ENCODE measurements around the gene TMEM151B.

The TMEM151B gene

DNA sequence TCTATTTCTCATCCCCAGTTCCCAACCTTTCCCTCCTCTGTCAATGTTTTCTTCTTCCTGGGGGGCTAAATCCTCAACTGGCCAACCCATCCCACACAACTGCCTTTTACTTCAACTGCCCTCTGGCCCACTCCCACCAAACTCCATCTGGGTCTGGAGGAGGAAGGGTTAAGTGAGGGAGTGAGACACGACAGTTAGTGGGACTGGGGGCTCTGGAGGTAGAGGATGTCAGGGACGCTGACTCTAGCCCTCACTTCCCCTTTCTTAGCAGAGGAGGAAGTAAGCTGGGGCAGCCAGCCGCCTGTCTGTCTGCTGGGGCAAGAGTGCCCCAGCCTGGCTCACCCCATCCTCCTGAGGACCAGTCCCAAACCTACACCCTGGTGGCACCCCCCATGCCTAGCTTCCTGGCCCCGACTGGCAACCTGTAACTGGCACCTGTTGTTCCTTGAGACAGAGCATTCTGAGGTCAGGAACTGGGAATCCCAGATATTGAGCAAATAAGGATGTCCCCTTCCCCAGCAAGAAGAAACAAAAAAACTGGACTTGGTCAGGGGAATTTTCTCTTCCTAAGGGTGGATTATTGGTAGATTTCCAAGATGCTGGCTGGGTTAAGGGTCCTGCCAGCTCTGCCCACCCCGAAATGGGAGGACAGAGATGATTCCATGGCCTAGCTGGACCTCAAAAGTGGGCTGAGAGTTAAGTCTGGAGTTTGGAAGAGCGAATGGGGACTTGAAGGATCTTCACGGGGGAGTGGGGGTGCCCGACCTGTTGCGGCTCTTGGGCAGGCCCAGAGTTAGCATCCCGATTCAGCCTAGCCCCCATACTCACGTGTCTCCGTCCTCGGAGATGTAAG, 5.9 kb upstream of the TMEM151B start:
- DNase-seq (ENCODE audit: low read depth) = no peak

DNA sequence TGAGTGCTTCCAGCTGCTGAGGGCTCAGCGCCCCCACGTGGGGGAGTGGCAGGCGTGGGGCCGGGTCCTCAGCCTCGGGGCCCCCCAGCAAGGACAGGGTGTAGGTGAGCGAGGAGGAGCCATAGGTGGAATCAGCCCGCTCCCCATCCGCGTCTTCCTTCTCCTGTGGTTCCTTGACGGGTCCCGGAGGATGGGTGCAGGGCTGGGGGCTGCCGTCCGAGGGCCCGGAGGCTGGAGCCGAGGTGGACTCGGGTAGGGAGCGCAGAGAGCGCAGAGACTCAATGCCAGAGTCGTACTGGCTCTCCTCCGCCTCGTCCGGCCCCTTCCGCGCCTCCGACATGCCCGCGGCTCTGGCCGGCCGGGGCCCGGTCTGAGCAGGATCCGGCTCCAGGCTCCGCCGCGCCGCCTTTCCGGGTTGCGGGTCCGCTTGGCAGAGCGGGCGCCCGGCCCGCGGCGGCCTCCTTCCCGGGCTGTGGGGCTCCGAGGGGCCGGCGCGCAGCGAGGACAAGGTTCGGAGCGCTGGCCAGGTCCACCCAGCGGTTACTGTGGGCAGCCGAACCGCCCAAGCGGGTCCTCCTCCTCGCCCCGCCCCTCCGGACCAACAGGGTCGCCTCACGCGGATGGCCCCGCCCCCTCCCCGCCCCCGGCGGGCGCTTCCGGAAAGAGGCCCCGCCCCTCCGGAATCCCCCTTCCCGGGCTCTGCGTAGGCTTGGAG, 5.1 kb upstream of the TMEM151B start, which contains the start of gene NFKBIE:
Gene NFKBIE, minus strand, starts transcription at position 545 of the 715 bp plus-strand sequence. Its CDS starts 205 bp downstream, at position 340.
- peak; percentile 93 for DNase-seq (ENCODE audit: low read depth)

DNA sequence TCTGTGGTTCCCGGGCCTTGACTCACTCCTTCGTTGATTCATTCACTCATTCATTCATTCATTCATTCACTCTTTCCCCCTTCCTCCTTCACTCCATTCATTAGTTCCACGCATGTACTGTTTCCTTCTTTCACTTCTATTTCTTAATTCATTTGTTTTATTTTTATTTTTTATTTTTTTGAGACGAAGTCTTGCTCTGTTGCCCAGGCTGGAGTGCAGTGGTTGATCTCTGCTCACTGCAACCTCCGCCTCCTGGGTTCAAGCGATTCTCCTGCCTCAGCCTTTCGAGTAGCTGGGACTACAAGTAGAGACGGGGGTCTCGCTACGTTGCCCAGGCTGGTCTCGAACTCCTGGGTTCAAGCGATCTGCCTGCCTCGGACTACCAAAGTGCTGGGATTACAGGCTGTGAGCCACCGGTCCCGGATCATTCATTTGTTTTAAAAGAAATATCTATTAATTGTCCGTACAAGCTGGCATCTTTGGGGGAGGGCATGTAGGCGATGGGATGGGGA, 4.5 kb upstream of the TMEM151B start:
- DNase-seq (ENCODE audit: low read depth) = no peak

DNA sequence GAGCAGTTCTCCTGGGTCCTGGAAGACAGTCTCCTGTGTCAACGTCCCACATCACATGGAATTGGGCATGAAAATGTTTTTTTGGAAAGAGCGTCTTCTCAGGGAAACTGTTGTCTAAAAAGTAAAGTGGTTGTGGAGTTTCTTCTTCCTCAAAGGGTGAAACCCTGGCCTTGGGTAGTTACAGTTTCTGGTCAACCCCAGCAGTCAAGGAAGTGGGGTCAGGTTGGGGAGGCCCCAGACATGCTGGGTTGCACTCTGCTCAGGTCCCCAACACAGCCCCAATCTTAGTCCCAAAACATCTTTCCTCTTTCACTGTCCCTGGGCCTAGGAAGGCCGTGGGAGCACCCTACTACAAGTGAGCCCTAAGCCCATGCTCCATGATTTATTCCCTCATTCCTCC, 3.9 kb upstream of the TMEM151B start:
- DNase-seq (ENCODE audit: low read depth) = no peak

DNA sequence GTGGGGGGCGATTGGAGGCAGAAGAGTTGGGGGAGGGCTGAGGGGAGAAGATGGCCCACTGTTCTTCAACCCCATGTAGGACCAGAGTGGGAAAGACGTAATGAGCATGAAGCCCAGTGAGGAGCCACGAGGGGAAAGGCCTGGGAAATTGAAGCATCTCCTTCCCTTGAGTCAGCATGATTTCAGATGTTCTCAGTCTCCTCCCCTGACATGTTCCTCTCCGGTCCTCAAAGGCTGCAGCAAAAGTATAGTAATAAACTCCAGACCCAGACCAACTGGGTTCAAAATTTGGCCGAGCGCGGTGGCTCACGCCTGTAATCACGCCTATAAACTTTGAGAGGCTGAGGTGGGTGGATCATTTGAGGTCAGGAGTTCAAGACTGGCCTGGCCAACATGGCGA, 3.0 kb upstream of the TMEM151B start:
- no peak for DNase-seq (ENCODE audit: low read depth)

DNA sequence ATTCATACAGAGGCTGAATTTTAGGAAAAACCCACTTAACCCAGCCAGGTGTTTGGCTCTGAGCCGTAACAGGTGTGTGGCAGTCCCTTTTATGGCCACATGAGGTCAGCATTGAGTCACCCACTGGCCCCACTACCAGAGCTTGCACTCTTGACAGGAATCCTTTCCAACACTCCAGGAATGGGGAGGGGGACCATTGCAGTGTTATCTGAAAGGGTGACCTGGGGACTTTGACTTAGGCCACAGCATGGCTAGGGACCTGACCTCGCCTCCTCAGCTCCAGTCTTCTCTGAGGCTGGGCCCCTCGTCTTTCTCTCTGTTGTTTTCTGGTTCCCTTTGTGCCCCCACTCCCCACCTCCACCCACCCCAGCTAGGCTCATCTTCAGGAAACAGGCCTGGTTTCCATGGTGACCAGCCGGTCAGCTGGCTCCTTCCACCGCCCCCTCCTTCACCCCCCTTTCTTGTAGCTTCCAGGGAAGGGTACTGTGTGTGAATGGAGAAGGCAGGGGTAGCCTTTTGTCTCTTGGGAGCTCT, 2.1 kb upstream of the TMEM151B start:
- no peak for DNase-seq (ENCODE audit: low read depth)

DNA sequence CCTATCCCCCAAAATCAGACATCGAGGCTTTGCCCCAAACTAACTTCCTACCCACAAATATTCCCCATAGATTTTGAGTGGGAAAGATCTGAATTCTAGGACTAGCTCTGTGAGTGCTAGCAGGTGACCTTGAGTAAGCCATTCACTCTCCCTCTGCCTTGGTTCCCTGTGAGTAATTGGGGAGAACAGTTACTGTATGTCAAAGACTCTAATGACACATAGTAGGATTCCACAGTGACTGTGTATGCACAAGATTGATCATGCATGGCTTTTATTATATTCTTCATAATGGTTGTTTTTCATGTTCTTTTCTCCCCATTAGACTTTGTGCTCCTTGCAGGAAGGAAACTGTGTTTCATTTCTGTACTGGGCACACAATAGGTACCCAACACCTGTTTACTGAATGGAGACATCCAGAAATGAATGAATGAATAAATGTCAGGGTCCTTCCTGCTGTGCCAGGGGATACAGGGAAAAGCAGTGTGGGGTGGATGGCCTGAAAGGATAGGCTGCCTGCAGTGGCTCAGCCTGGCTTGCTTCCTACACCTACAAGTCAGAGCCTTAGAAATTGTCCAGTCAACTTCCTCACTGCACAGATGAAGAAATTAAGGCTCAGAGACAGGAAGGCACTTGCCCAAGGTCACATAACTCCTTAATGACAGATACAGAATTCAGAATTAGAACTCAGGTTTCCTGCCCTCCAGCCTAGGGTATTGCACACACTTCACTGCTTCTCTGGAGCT, 901 bp upstream of the TMEM151B start:
- no peak for DNase-seq (ENCODE audit: low read depth)

DNA sequence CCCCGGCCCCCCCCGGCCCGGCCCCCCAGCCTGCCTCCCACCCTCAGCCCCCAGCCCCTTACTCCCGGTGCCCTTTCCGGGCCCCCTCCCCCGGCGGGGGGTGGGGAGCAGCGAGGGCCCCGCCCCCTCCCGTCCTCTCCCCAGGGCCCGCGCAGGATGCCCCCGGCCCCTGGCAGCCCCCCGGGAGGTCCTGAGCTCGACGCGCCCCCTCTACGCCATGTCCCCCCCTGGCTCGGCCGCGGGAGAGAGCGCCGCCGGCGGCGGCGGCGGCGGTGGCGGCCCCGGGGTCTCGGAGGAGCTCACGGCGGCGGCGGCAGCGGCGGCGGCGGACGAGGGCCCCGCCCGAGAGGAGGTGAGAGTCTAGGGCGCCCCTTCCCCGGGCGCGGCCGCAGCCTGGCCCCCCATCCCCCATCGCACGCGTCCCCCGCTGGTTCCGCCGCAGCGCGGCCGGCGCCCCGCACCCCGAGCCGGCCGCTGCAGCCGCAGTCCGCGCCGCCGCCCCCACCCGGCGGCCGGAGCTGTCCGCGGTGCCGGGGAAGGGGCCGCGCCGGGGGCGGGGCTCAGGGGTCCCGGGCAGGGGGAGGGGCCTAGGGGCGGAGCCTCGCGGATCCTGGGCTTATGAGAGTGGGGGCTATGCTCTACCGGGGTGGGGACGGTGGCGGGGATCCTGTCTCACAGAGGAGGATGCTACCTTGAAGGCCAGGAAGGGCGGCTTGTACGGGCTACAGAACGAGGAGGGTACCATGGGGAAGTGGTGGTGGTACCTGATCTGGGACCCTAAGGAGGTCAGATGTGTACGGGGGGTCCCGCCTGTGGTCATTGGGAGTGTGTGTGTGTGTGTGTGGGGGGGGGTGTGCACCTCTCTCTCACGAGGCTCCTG, 516 bp downstream of the TMEM151B start:
- DNase-seq (ENCODE audit: low read depth) = no peak

DNA sequence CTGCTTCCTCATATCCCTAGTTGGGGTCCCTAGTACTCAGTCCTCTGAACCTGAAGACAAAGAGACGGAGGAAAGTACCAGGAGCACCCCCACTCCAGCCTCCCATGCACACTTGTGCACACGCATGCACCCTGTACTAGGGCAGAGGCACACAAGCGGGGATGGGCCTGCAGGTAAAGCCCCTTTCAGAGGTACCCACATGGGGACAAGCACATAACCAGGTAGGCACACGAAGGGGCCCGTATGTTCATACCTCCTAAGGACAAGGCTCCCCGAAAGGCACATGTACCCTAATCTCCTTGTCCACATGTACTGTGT, 1.1 kb downstream of the TMEM151B start:
- DNase-seq (ENCODE audit: low read depth) = no peak

DNA sequence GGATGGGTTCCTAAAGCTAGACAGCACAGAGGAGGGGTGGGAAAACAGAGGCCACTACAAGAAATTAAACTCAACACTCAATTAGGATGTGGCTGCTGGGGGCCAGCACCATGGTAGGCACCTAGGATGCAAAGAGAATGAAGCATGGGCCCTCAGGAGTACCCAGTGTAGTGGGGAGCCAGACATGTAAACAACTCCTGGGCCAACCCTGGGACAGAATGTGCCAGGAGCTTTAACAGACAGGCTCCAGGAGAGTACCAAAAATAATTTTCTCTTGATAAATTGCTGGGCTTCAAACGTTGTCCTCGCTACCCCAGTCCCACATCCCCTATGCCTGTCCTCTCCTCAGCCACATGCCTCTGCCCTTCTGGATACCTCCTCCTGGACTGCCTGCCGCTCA, 1.7 kb downstream of the TMEM151B start:
- no peak for DNase-seq (ENCODE audit: low read depth)

DNA sequence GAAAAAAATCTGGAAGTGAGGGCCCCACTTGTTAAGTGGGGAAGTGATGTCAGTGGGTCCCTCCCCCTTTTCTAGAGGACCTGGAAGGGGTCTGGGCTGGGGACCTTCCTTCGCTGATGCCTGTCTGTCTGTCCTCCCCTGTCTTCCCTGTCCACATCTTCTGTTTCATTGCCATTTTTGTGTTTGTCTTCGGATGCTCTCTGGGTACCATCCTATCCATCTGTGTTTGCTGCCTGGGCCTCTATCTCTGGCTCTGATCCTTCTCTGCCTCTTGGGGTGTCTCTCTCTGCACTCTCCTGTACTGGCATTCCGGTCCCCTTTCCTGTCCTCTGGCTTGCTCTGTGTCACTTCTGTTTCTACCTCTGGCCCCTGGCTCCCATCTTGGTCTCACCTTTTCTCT, 2.3 kb downstream of the TMEM151B start:
- no peak for DNase-seq (ENCODE audit: low read depth)

DNA sequence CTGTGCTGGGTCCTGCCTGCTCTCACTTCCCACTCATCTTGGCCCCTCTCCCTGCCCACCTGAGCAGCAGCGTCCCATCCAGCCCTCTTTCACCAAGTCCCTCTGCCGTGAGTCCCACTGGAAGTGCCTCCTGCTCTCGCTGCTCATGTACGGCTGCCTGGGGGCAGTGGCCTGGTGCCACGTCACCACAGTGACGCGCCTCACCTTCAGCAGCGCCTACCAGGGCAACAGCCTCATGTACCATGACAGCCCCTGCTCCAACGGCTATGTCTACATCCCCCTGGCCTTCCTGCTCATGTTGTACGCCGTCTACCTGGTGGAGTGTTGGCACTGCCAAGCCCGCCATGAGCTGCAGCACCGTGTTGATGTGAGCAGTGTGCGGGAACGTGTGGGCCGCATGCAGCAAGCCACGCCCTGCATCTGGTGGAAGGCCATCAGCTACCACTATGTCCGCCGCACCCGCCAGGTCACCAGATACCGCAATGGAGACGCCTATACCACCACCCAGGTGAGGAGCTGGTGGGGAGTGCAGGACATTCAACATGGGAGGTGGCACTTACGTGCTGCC, 2.8 kb downstream of the TMEM151B start:
- DNase-seq (ENCODE audit: low read depth) = no peak

DNA sequence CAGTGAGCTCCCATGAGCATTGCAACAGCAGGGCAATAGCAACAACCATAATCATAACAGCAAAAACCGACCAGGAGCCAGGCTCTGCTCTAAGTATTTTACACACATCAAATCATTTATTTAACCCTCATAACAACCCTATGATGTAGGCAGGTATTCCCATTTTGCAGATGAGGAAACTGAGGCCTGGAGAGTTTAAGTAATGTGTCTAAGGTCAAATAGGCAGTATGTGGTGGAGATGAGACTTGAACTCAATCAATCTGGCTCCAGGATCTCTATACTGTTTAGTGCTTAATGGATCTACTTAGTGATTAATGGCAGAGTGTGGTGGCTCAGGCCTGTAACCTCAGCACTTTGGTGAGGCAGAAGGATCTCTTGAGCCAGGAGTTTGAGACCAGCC, 3.4 kb downstream of the TMEM151B start:
- no peak for DNase-seq (ENCODE audit: low read depth)

DNA sequence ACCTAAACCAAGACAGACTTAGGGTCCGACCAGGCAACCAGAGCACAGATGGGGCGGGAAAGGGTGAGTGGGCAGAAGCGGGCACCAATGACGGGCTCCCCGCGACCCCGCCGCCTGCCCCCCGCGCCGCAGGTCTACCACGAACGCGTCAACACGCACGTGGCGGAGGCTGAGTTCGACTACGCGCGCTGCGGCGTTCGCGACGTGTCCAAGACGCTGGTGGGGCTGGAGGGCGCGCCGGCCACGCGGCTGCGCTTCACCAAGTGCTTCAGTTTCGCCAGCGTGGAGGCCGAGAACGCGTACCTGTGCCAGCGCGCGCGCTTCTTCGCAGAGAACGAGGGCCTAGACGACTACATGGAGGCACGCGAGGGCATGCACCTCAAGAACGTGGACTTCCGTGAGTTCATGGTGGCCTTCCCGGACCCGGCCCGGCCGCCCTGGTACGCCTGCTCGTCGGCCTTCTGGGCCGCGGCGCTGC, 5.1 kb downstream of the TMEM151B start:
- no peak for DNase-seq (ENCODE audit: low read depth)

DNA sequence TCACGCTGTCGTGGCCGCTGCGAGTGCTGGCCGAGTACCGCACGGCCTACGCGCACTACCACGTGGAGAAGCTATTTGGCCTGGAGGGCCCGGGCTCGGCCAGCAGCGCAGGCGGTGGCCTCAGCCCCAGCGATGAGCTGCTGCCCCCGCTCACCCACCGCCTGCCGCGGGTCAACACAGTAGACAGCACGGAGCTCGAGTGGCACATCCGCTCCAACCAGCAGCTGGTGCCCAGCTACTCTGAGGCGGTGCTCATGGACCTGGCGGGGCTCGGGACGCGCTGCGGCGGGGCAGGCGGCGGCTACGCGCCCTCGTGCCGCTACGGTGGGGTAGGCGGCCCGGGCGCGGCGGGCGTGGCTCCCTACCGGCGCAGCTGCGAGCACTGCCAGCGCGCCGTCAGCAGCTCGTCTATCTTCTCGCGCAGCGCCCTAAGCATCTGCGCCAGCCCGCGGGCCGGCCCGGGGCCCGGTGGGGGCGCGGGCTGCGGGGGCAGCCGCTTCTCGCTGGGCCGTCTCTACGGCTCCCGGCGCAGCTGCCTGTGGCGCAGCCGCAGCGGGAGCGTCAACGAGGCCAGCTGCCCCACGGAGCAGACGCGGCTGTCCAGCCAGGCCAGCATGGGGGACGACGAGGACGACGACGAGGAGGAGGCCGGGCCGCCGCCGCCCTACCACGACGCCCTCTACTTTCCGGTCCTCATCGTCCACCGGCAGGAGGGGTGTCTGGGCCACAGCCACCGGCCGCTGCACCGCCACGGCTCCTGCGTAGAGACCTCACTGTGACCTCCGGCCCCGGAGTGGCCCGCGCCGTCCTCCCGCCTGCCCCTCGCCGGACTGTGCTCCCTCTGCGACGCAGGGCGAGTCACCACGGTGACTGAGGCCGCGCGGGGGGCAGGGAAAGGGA, 5.7 kb downstream of the TMEM151B start:
- DNase-seq (ENCODE audit: low read depth) = no peak

DNA sequence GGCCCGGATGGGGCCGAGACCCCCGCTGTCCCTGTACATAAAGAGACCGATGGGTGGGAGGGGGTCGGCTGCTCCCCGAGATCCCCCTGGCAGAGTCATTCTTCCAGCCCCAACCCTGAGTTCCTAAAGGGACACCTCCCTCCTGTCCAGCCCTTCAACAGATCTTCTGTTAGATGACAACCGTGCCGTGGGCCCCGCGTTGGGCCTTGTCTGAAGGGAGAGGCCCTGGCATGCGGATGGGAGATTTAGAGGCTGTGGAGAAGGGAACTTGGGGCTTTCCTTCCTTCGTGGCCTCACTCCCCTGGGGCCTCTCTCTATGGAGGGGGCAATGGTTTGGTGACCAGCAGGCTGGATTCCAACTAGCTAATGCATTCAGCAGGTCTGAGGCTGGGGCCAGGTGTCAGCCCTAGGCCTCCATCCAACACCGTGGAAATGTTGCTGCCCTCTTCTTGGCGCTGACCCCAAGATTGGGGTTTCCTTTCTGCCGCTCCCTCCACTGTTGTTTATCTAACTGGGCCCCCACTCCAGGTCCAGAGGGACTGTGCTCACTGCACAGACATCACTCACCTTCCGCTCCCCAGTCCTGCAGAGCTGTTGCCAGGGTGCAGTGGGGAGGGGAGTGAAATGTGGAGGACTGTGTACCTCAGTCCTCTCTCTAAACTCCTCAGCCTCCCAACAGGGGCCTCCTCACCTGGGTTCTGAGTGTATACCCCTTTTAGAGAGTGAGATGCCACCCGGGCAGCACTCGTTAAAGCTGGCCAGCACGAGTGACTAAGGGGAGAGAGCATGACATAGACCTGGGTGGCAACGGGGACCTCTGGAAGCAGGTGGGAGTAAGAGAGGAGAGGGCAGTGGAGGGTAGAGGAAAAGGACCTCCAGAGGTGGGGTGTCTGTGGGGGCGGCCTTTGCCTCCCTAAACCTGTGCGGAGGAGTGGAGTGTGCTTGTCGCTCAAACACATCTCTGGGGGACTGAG, 6.7 kb downstream of the TMEM151B start:
- DNase-seq (ENCODE audit: low read depth) = no peak

DNA sequence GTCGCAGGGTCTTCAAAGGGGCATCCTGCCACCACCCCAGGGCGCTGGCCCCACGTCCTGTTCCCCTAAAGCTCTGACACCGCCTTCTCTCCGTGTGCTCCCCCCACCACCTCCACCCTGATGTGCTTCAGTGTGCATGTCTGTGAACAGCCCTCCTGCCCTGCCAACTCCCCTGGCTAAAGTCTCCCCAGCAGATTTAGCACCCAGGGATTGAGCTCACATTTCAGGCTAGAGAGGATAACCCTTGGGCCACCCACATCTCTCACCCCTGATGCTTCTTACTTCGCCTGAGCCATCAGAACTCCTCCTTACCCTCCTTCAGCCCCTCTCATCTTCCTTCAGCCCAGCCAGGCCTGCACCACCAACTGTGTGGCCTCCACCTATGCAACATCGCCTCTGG, 7.5 kb downstream of the TMEM151B start:
- no peak for DNase-seq (ENCODE audit: low read depth)

DNA sequence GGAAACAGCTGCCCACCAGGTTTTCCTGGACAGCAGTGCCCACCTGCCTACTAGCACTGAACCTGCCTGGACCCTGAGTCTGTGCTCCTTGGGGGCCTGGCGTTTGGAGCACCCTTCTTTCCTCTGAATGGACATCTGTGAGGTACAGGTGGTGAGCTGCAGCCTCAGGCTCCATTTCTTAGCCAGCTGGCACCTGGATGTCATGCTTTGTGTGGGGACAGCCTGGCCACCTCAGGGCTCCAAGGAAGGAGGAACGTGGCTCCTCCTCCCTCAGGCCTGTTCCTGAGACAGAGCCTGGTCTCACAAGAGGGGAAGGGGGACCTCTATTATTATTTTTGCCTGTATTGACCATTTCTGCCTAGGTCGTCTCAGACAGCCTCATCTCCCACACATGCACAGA, 8.1 kb downstream of the TMEM151B start:
- no peak for DNase-seq (ENCODE audit: low read depth)

All from stimulated activated CD8-positive, alpha-beta memory T cell treated with anti-CD3 and anti-CD28 coated beads, Interleukin-7, amount 100 ng/mL, for 24 hours (primary cell).